ENCODE measurements around the gene EEIG2.
"Not testable (repeated sequence)": the region's sequence is repeated elsewhere in the genome, so short reads cannot be mapped to it uniquely, and the experiment has no call there.

EEIG2 gene

GRCh38 chr1:108531444-108531843, 28.5 kb upstream of the EEIG2 start:
- no peak for DNase-seq (ENCODE audit: low spot score)
- no peak for ATAC-seq (ENCODE audit: low read depth)
- Histone ChIP-seq H3K27me3 (ENCODE audit: insufficient read depth, poor library complexity, severe bottlenecking) (no peaks in the 10 kb centered on the region), H3K36me3 (ENCODE audit: low read depth) (no peaks in the 10 kb centered on the region), H3K27ac (ENCODE audit: poor library complexity, severe bottlenecking) (no peak overlapping the region), H3K4me3 (ENCODE audit: severe bottlenecking) (no peak overlapping the region), H3K4me1 (ENCODE audit: insufficient read depth, poor library complexity, severe bottlenecking) (no peaks in the 10 kb centered on the region), H3K9me3 (ENCODE audit: severe bottlenecking) (no peaks in the 10 kb centered on the region)
- TF ChIP-seq CTCF (IDR thresholded peaks at IDR 0.05; ENCODE audit: poor library complexity, severe bottlenecking) = no peak

- DNase-seq (ENCODE audit: low spot score) (no peak), ATAC-seq (ENCODE audit: low read depth) (no peak)
- Histone ChIP-seq H3K27ac (ENCODE audit: poor library complexity, severe bottlenecking) (no peak overlapping the region), H3K36me3 (ENCODE audit: low read depth) (no peaks in the 10 kb centered on the region), H3K27me3 (ENCODE audit: insufficient read depth, poor library complexity, severe bottlenecking) (no peaks in the 10 kb centered on the region), H3K4me1 (ENCODE audit: insufficient read depth, poor library complexity, severe bottlenecking) (no peaks in the 10 kb centered on the region), H3K9me3 (ENCODE audit: severe bottlenecking) (no peaks in the 10 kb centered on the region), H3K4me3 (ENCODE audit: severe bottlenecking) (no peak overlapping the region)
- no peak for TF ChIP-seq CTCF (IDR thresholded peaks at IDR 0.05; ENCODE audit: poor library complexity, severe bottlenecking)
Observed at GRCh38 chr1:108532730-108533129, 27.2 kb upstream of the EEIG2 start.

- no peaks in the 10 kb centered on the region for H3K36me3 ChIP-seq (ENCODE audit: low read depth)
- H3K4me3 ChIP-seq (ENCODE audit: severe bottlenecking) = no peak overlapping the region
- no peak overlapping the region for H3K27ac ChIP-seq (ENCODE audit: poor library complexity, severe bottlenecking)
- H3K27me3 ChIP-seq (ENCODE audit: insufficient read depth, poor library complexity, severe bottlenecking) = no peaks in the 10 kb centered on the region
- H3K9me3 ChIP-seq (ENCODE audit: severe bottlenecking) = no peaks in the 10 kb centered on the region
- TF ChIP-seq CTCF (IDR thresholded peaks at IDR 0.05; ENCODE audit: poor library complexity, severe bottlenecking) = no peak
- DNase-seq (ENCODE audit: low spot score) (no peak), ATAC-seq (ENCODE audit: low read depth) (no peak)
- no peaks in the 10 kb centered on the region for H3K4me1 ChIP-seq (ENCODE audit: insufficient read depth, poor library complexity, severe bottlenecking)
Observed at GRCh38 chr1:108533351-108534083, 26.4 kb upstream of the EEIG2 start.

GRCh38 chr1:108534759-108535158, 25.1 kb upstream of the EEIG2 start:
- Histone ChIP-seq H3K27me3 (ENCODE audit: insufficient read depth, poor library complexity, severe bottlenecking) (peaks cover 1% of the 10 kb centered on the region), H3K4me1 (ENCODE audit: insufficient read depth, poor library complexity, severe bottlenecking) (no peaks in the 10 kb centered on the region), H3K4me3 (ENCODE audit: severe bottlenecking) (no peak overlapping the region), H3K9me3 (ENCODE audit: severe bottlenecking) (no peaks in the 10 kb centered on the region), H3K27ac (ENCODE audit: poor library complexity, severe bottlenecking) (no peak overlapping the region), H3K36me3 (ENCODE audit: low read depth) (no peaks in the 10 kb centered on the region)
- DNase-seq (ENCODE audit: low spot score) (no peak), ATAC-seq (ENCODE audit: low read depth) (no peak)
- no peak for TF ChIP-seq CTCF (IDR thresholded peaks at IDR 0.05; ENCODE audit: poor library complexity, severe bottlenecking)

GRCh38 chr1:108535315-108535897, 24.5 kb upstream of the EEIG2 start:
- not testable (repeated sequence) for ATAC-seq (ENCODE audit: low read depth); H3K36me3 ChIP-seq (ENCODE audit: low read depth)

GRCh38 chr1:108536021-108536420, 23.9 kb upstream of the EEIG2 start:
- ATAC-seq (ENCODE audit: low read depth); H3K27ac ChIP-seq (ENCODE audit: poor library complexity, severe bottlenecking); H3K4me3 ChIP-seq (ENCODE audit: severe bottlenecking); H3K4me1 ChIP-seq (ENCODE audit: insufficient read depth, poor library complexity, severe bottlenecking); H3K9me3 ChIP-seq (ENCODE audit: severe bottlenecking); DNase-seq (ENCODE audit: low spot score); H3K36me3 ChIP-seq (ENCODE audit: low read depth); H3K27me3 ChIP-seq (ENCODE audit: insufficient read depth, poor library complexity, severe bottlenecking): not testable (repeated sequence)

More at GRCh38 chr1:108535315-108535897, 24.5 kb upstream of the EEIG2 start:
- not testable (repeated sequence) for H3K9me3 ChIP-seq (ENCODE audit: severe bottlenecking); DNase-seq (ENCODE audit: low spot score); H3K4me1 ChIP-seq (ENCODE audit: insufficient read depth, poor library complexity, severe bottlenecking); H3K4me3 ChIP-seq (ENCODE audit: severe bottlenecking); H3K27ac ChIP-seq (ENCODE audit: poor library complexity, severe bottlenecking); H3K27me3 ChIP-seq (ENCODE audit: insufficient read depth, poor library complexity, severe bottlenecking)

- not testable (repeated sequence) for H3K27ac ChIP-seq (ENCODE audit: poor library complexity, severe bottlenecking); DNase-seq (ENCODE audit: low spot score); H3K4me1 ChIP-seq (ENCODE audit: insufficient read depth, poor library complexity, severe bottlenecking); H3K9me3 ChIP-seq (ENCODE audit: severe bottlenecking); H3K4me3 ChIP-seq (ENCODE audit: severe bottlenecking); ATAC-seq (ENCODE audit: low read depth); H3K27me3 ChIP-seq (ENCODE audit: insufficient read depth, poor library complexity, severe bottlenecking); H3K36me3 ChIP-seq (ENCODE audit: low read depth)
Observed at GRCh38 chr1:108536791-108537190, 23.1 kb upstream of the EEIG2 start.

Data from RWPE2 (cell line).